ENCODE measurements around the gene IGSF21.
"Not testable (repeated sequence)": the region's sequence is repeated elsewhere in the genome, so short reads cannot be mapped to it uniquely, and the experiment has no call there.

IGSF21 gene

GRCh38 chr1:18157352-18157751, 49.8 kb downstream of the IGSF21 start:
- DNase-seq (ENCODE audit: low read depth, low spot score) = no peak
- no peak overlapping the region for H3K9ac ChIP-seq (ENCODE audit: insufficient read length, low read depth)
- no peaks in the 10 kb centered on the region for H3K4me1 ChIP-seq (ENCODE audit: insufficient read depth, insufficient read length)
- no peaks in the 10 kb centered on the region for H3K36me3 ChIP-seq (ENCODE audit: insufficient read depth, insufficient read length, low read length)
- no peaks in the 10 kb centered on the region for H3K9me3 ChIP-seq (ENCODE audit: insufficient read depth, low read length)
- no peaks in the 10 kb centered on the region for H3K27me3 ChIP-seq (ENCODE audit: insufficient read depth, insufficient read length)
- TF ChIP-seq SUZ12 (IDR thresholded peaks at IDR 0.05; ENCODE audit: extremely low read depth, insufficient read depth, insufficient read length) (no peak), ZNF274 (IDR thresholded peaks at IDR 0.05; ENCODE audit: low read depth, low read length) (no peak)
- no peak overlapping the region for H3K4me3 ChIP-seq (ENCODE audit: insufficient read length, low read depth)

GRCh38 chr1:18157968-18158367, 50.4 kb downstream of the IGSF21 start:
- Histone ChIP-seq H3K9ac (ENCODE audit: insufficient read length, low read depth) (no peak overlapping the region), H3K4me1 (ENCODE audit: insufficient read depth, insufficient read length) (no peaks in the 10 kb centered on the region), H3K9me3 (ENCODE audit: insufficient read depth, low read length) (no peaks in the 10 kb centered on the region), H3K4me3 (ENCODE audit: insufficient read length, low read depth) (no peak overlapping the region), H3K27me3 (ENCODE audit: insufficient read depth, insufficient read length) (no peaks in the 10 kb centered on the region), H3K36me3 (ENCODE audit: insufficient read depth, insufficient read length, low read length) (no peaks in the 10 kb centered on the region)
- DNase-seq (ENCODE audit: low read depth, low spot score) = no peak
- TF ChIP-seq SUZ12 (IDR thresholded peaks at IDR 0.05; ENCODE audit: extremely low read depth, insufficient read depth, insufficient read length) (no peak), YY1 (IDR thresholded peaks at IDR 0.05; ENCODE audit: insufficient read depth, insufficient read length) (no peak), ZNF274 (IDR thresholded peaks at IDR 0.05; ENCODE audit: low read depth, low read length) (no peak)

DNA sequence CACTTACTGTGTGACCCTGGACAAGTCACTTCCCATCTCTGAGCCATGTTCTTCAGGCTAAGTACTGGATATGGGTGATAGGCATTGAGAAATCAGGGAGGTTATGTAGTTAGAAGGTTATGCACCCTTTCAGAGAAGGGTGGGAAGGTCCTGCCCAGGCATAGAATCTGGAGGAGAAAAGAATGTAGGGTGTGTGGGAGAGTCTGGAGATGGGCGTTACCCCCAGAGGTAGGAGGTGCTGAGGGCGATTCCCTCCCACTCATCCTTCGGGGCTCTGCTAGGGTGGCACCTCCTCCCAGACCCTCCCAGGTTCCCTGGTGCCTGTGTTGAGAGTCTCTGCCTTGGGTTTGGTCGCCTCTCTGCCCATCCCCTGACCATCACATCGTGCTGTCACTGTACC, 51.1 kb downstream of the IGSF21 start:
- H3K36me3 ChIP-seq (ENCODE audit: insufficient read depth, insufficient read length, low read length) = no peaks in the 10 kb centered on the region
- no peak for DNase-seq (ENCODE audit: low read depth, low spot score)
- TF ChIP-seq ZNF274 (IDR thresholded peaks at IDR 0.05; ENCODE audit: low read depth, low read length) (no peak), YY1 (IDR thresholded peaks at IDR 0.05; ENCODE audit: insufficient read depth, insufficient read length) (no peak), SUZ12 (IDR thresholded peaks at IDR 0.05; ENCODE audit: extremely low read depth, insufficient read depth, insufficient read length) (no peak)
- no peaks in the 10 kb centered on the region for H3K9me3 ChIP-seq (ENCODE audit: insufficient read depth, low read length)
- H3K4me3 ChIP-seq (ENCODE audit: insufficient read length, low read depth) = no peak overlapping the region
- no peaks in the 10 kb centered on the region for H3K27me3 ChIP-seq (ENCODE audit: insufficient read depth, insufficient read length)
- H3K4me1 ChIP-seq (ENCODE audit: insufficient read depth, insufficient read length) = no peaks in the 10 kb centered on the region
- H3K9ac ChIP-seq (ENCODE audit: insufficient read length, low read depth) = no peak overlapping the region

- DNase-seq (ENCODE audit: low read depth, low spot score) = no peak
- H3K36me3 ChIP-seq (ENCODE audit: insufficient read depth, insufficient read length, low read length) = no peaks in the 10 kb centered on the region
- H3K27me3 ChIP-seq (ENCODE audit: insufficient read depth, insufficient read length) = no peaks in the 10 kb centered on the region
- no peaks in the 10 kb centered on the region for H3K9me3 ChIP-seq (ENCODE audit: insufficient read depth, low read length)
- H3K4me3 ChIP-seq (ENCODE audit: insufficient read length, low read depth) = no peak overlapping the region
- TF ChIP-seq SUZ12 (IDR thresholded peaks at IDR 0.05; ENCODE audit: extremely low read depth, insufficient read depth, insufficient read length) (no peak), YY1 (IDR thresholded peaks at IDR 0.05; ENCODE audit: insufficient read depth, insufficient read length) (no peak), ZNF274 (IDR thresholded peaks at IDR 0.05; ENCODE audit: low read depth, low read length) (no peak)
- H3K9ac ChIP-seq (ENCODE audit: insufficient read length, low read depth) = no peak overlapping the region
- no peaks in the 10 kb centered on the region for H3K4me1 ChIP-seq (ENCODE audit: insufficient read depth, insufficient read length)
Observed at GRCh38 chr1:18160290-18160942, 52.8 kb downstream of the IGSF21 start.

DNA sequence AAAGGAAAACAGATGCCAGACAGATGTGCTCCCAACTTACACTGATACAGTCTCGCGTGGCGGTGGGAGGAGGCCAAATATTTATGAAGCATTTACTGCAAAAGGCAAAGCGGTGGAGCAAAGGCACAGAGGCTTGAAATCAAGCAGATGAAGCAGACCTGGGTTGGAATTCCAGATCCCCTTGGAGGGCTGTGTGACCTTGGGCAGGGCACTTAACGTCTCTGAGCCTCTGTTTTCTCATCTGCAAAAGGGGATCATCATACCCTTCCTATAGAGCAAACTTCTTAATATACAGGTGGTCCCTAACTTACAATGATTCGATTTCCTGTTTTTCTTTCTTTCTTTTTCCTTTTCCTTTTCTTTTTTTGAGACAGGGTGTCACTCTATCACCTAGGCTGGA, 54.1 kb downstream of the IGSF21 start:
- no peaks in the 10 kb centered on the region for H3K9me3 ChIP-seq (ENCODE audit: insufficient read depth, low read length)
- no peaks in the 10 kb centered on the region for H3K36me3 ChIP-seq (ENCODE audit: insufficient read depth, insufficient read length, low read length)
- H3K4me1 ChIP-seq (ENCODE audit: insufficient read depth, insufficient read length) = no peaks in the 10 kb centered on the region
- no peak for DNase-seq (ENCODE audit: low read depth, low spot score)
- H3K27me3 ChIP-seq (ENCODE audit: insufficient read depth, insufficient read length) = no peaks in the 10 kb centered on the region
- no peak overlapping the region for H3K9ac ChIP-seq (ENCODE audit: insufficient read length, low read depth)
- H3K4me3 ChIP-seq (ENCODE audit: insufficient read length, low read depth) = no peak overlapping the region
- no peak for TF ChIP-seq YY1 (IDR thresholded peaks at IDR 0.05; ENCODE audit: insufficient read depth, insufficient read length)
- no peak for TF ChIP-seq SUZ12 (IDR thresholded peaks at IDR 0.05; ENCODE audit: extremely low read depth, insufficient read depth, insufficient read length)
- no peak for TF ChIP-seq ZNF274 (IDR thresholded peaks at IDR 0.05; ENCODE audit: low read depth, low read length)

- H3K9ac ChIP-seq (ENCODE audit: insufficient read length, low read depth); H3K4me3 ChIP-seq (ENCODE audit: insufficient read length, low read depth); H3K27me3 ChIP-seq (ENCODE audit: insufficient read depth, insufficient read length); DNase-seq (ENCODE audit: low read depth, low spot score); H3K4me1 ChIP-seq (ENCODE audit: insufficient read depth, insufficient read length); H3K36me3 ChIP-seq (ENCODE audit: insufficient read depth, insufficient read length, low read length); H3K9me3 ChIP-seq (ENCODE audit: insufficient read depth, low read length): not testable (repeated sequence)
Observed at GRCh38 chr1:18165640-18166039, 58.0 kb downstream of the IGSF21 start.

GRCh38 chr1:18166341-18166740, 58.7 kb downstream of the IGSF21 start:
- no peaks in the 10 kb centered on the region for H3K9me3 ChIP-seq (ENCODE audit: insufficient read depth, low read length)
- H3K4me1 ChIP-seq (ENCODE audit: insufficient read depth, insufficient read length) = peaks cover 5% of the 10 kb centered on the region
- no peaks in the 10 kb centered on the region for H3K27me3 ChIP-seq (ENCODE audit: insufficient read depth, insufficient read length)
- no peak overlapping the region for H3K4me3 ChIP-seq (ENCODE audit: insufficient read length, low read depth)
- no peak for TF ChIP-seq SUZ12 (IDR thresholded peaks at IDR 0.05; ENCODE audit: extremely low read depth, insufficient read depth, insufficient read length)
- no peak for DNase-seq (ENCODE audit: low read depth, low spot score)
- no peaks in the 10 kb centered on the region for H3K36me3 ChIP-seq (ENCODE audit: insufficient read depth, insufficient read length, low read length)
- H3K9ac ChIP-seq (ENCODE audit: insufficient read length, low read depth) = no peak overlapping the region

- no peak for TF ChIP-seq ZNF274 (IDR thresholded peaks at IDR 0.05; ENCODE audit: low read depth, low read length)
- no peak for TF ChIP-seq YY1 (IDR thresholded peaks at IDR 0.05; ENCODE audit: insufficient read depth, insufficient read length)
- no peak for TF ChIP-seq SUZ12 (IDR thresholded peaks at IDR 0.05; ENCODE audit: extremely low read depth, insufficient read depth, insufficient read length)
Observed at GRCh38 chr1:18166929-18167328, 59.3 kb downstream of the IGSF21 start.

More at GRCh38 chr1:18166929-18167328, 59.3 kb downstream of the IGSF21 start:
- Histone ChIP-seq H3K4me1 (ENCODE audit: insufficient read depth, insufficient read length) (peaks cover 5% of the 10 kb centered on the region), H3K9me3 (ENCODE audit: insufficient read depth, low read length) (no peaks in the 10 kb centered on the region), H3K9ac (ENCODE audit: insufficient read length, low read depth) (no peak overlapping the region), H3K4me3 (ENCODE audit: insufficient read length, low read depth) (no peak overlapping the region), H3K27me3 (ENCODE audit: insufficient read depth, insufficient read length) (no peaks in the 10 kb centered on the region), H3K36me3 (ENCODE audit: insufficient read depth, insufficient read length, low read length) (no peaks in the 10 kb centered on the region)
- DNase-seq (ENCODE audit: low read depth, low spot score) = no peak
